SU-DHL-6 (cell line): ENCODE data around the gene NELL1.

Experiments
- H2AFZ ChIP-seq: fragments of 200-600 bp; sonication (generic); 2 replicates; pipeline ENCODE4 v1.6.1; 2014; ENCODE audit warnings: low read depth, mild to moderate bottlenecking, moderate library complexity, mixed read lengths, antibody characterized with exemption, low read length; ENCODE audit not compliant: severe bottlenecking
- H3F3A ChIP-seq: fragments of 200-600 bp; shearing (Covaris generic); 2 replicates; pipeline ENCODE4 v1.6.0; 2016; ENCODE audit warnings: antibody characterized with exemption, mild to moderate bottlenecking; ENCODE audit not compliant: insufficient read depth
- H3K27ac ChIP-seq: fragments of 200-600 bp; sonication (generic); 2 replicates; pipeline ENCODE4 v1.5.1; 2016; ENCODE audit warnings: low read depth, mild to moderate bottlenecking, low read length, moderate library complexity, mixed read lengths
- H3K27me3 ChIP-seq: fragments of 200-600 bp; sonication (generic), shearing (Covaris generic); 2 replicates; pipeline ENCODE4 v1.6.0; 2014; ENCODE audit warnings: mild to moderate bottlenecking, low read length
- H3K36me3 ChIP-seq: fragments of 200-600 bp; sonication (generic); 2 replicates; pipeline ENCODE4 v1.6.1; 2014; ENCODE audit warnings: mild to moderate bottlenecking, low read length, mixed read lengths
- H3K4me2 ChIP-seq: fragments of 300-600, 200-600 bp; shearing (Covaris generic), sonication (generic); 2 replicates; pipeline ENCODE4 v1.6.0; 2014; ENCODE audit warnings: low read length, low read depth, mild to moderate bottlenecking; ENCODE audit not compliant: poor library complexity, severe bottlenecking
- H3K4me3 ChIP-seq: fragments of 200-600 bp; sonication (generic); 2 replicates; pipeline ENCODE4 v1.5.1; 2014; ENCODE audit warnings: antibody characterized with exemption, low read length, mild to moderate bottlenecking, mixed read lengths; ENCODE audit not compliant: insufficient read depth, poor library complexity, severe bottlenecking
- H3K79me2 ChIP-seq: fragments of 200-600 bp; sonication (generic); 2 replicates; pipeline ENCODE4 v1.6.1; 2014; ENCODE audit warnings: mild to moderate bottlenecking, low read length, moderate library complexity; ENCODE audit not compliant: insufficient read depth
- H3K9ac ChIP-seq: fragments of 200-600 bp; sonication (generic); 2 replicates; pipeline ENCODE4 v1.7.0; 2014; ENCODE audit warnings: mild to moderate bottlenecking, low read length
- H3K9me2 ChIP-seq: fragments of 200-600 bp; sonication (generic); replicated peaks from 2 replicates; pipeline ENCODE4 v1.6.1; 2014; ENCODE audit warnings: low read length; ENCODE audit not compliant: insufficient read depth
- H3K9me3 ChIP-seq: fragments of 200-600 bp; sonication (generic); 2 replicates; pipeline ENCODE4 v1.6.1; 2014; ENCODE audit warnings: low read length, mixed read lengths; ENCODE audit not compliant: insufficient read depth
- H4K20me1 ChIP-seq: fragments of 200-600 bp; sonication (generic); 2 replicates; pipeline ENCODE4 v1.6.1; 2014; ENCODE audit warnings: low read depth, mild to moderate bottlenecking, antibody characterized with exemption, low read length, moderate library complexity, mixed read lengths
- EZH2phosphoT487 ChIP-seq: fragments of 200-600 bp; sonication (generic), shearing (Covaris generic); conservative IDR thresholded peaks from 2 replicates; pipeline ENCODE4 v1.6.1; 2018; ENCODE audit warnings: mild to moderate bottlenecking, antibody characterized with exemption, low read length, moderate library complexity, mixed read lengths
- TF ChIP-seq, protein P1 (sequence below): fragments of 200-600 bp; sonication (generic); IDR thresholded peaks from one replicate; pipeline ENCODE4 v1.5.1; 2017; ENCODE audit warnings: antibody characterized with exemption, mild to moderate bottlenecking, low read length, moderate library complexity; ENCODE audit not compliant: insufficient read depth, poor library complexity, severe bottlenecking

Gene NELL1

DNA sequence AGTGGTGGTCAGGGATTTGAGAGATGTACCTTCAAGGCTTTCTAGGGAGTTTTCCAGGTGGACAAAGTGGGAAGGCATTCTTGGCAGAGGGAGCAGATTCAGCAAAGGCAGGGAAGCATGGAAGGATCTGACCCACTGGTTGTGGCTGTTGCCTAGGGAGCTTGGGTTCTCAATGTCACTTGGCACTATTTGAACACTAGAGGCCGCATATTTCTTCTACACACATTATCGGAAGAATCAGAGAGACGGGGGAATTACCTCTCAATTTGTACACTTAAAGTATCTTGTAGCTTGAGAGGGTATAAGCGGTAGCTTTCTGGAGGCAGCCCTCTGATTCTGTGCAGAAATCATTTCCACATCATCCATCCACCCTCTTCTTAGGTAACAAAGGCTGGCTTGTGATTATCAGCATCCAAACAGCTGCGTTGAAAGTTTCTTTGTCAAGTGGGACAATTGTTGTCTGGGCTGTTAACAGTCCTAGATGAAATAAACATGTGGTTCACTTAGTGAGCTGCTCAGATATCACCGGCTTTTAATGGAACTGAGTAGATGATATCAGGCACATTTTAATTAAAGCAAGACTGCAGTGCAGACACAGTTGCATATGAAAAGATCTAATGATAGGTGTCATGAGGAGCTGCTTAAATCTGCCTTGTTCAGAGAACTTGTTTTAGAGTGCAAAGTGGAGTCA lies 2.6 kb downstream of the NELL1 start:
- Histone ChIP-seq H3K4me2 (no peak overlapping the region), H3K27ac (no peak overlapping the region), H3K9ac (no peak overlapping the region), H3K36me3 (no peaks in the 10 kb centered on the region), H3K9me3 (no peaks in the 10 kb centered on the region), H3F3A (no peaks in the 10 kb centered on the region), H2AFZ (no peak overlapping the region), H3K4me3 (no peak overlapping the region), H4K20me1 (no peaks in the 10 kb centered on the region), H3K9me2 (no peaks in the 10 kb centered on the region), H3K27me3 (no peaks in the 10 kb centered on the region), H3K79me2 (no peaks in the 10 kb centered on the region)
- TF ChIP-seq EZH2phosphoT487, result no peak
- TF ChIP-seq, protein P1, sequence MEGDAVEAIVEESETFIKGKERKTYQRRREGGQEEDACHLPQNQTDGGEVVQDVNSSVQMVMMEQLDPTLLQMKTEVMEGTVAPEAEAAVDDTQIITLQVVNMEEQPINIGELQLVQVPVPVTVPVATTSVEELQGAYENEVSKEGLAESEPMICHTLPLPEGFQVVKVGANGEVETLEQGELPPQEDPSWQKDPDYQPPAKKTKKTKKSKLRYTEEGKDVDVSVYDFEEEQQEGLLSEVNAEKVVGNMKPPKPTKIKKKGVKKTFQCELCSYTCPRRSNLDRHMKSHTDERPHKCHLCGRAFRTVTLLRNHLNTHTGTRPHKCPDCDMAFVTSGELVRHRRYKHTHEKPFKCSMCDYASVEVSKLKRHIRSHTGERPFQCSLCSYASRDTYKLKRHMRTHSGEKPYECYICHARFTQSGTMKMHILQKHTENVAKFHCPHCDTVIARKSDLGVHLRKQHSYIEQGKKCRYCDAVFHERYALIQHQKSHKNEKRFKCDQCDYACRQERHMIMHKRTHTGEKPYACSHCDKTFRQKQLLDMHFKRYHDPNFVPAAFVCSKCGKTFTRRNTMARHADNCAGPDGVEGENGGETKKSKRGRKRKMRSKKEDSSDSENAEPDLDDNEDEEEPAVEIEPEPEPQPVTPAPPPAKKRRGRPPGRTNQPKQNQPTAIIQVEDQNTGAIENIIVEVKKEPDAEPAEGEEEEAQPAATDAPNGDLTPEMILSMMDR, result no peak

DNA sequence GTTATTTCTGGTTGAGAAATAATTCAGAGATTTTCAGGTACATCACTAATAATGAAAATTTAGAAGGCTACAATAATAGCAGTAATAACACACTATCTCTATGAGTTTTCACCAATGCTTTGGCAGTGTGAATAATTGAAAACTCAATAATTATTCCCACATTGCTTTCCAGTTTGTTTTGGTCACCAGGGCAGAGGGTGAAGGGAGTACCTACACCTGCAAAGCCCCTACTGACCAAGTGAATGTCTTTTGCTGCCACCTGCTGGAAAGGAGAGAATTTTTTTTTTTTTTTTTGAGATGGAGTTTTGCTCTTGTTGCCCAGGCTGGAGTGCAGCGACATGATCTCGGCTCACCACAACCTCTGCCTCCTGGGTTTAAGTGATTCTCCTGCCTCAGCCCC lies 3.2 kb downstream of the NELL1 start:
- Histone ChIP-seq H3K27ac (no peak overlapping the region), H3K9ac (no peak overlapping the region), H3K4me2 (no peak overlapping the region), H3K36me3 (no peaks in the 10 kb centered on the region), H4K20me1 (no peaks in the 10 kb centered on the region), H3K9me2 (no peaks in the 10 kb centered on the region), H2AFZ (no peak overlapping the region), H3K27me3 (no peaks in the 10 kb centered on the region), H3F3A (no peaks in the 10 kb centered on the region), H3K4me3 (no peak overlapping the region), H3K9me3 (no peaks in the 10 kb centered on the region), H3K79me2 (no peaks in the 10 kb centered on the region)
- no peak for TF ChIP-seq EZH2phosphoT487
- TF ChIP-seq, protein P1, result peak; percentile 26

DNA sequence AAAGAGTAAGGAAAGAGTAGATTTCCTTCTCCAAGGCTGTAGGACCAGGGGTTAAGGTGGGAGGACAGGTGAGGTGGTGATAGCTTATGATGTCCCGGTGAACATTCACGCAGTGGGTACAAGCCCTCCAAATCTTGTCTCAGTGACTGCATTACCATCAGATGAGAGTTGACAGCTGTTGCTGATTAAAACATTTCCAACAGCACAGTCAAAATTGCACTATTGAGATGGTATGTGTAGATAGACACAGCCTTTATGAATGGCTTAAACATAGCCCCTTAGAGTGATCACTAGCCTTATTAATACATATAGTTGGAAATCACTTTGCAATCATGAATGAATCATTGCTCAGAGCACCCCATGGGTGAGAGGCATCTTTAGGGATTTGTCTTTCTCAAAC lies 7.3 kb downstream of the NELL1 start:
- Histone ChIP-seq H2AFZ (no peak overlapping the region), H3K9me3 (no peaks in the 10 kb centered on the region), H3K79me2 (no peaks in the 10 kb centered on the region), H4K20me1 (no peaks in the 10 kb centered on the region), H3K36me3 (no peaks in the 10 kb centered on the region), H3K9me2 (no peaks in the 10 kb centered on the region), H3K27me3 (no peaks in the 10 kb centered on the region), H3K4me3 (no peak overlapping the region), H3K4me2 (no peak overlapping the region), H3K9ac (no peak overlapping the region), H3F3A (no peaks in the 10 kb centered on the region), H3K27ac (no peak overlapping the region)
- TF ChIP-seq EZH2phosphoT487, result no peak
- TF ChIP-seq, protein P1, result no peak
